ENCODE results near the gene PRKCA.

Gene PRKCA

DNA sequence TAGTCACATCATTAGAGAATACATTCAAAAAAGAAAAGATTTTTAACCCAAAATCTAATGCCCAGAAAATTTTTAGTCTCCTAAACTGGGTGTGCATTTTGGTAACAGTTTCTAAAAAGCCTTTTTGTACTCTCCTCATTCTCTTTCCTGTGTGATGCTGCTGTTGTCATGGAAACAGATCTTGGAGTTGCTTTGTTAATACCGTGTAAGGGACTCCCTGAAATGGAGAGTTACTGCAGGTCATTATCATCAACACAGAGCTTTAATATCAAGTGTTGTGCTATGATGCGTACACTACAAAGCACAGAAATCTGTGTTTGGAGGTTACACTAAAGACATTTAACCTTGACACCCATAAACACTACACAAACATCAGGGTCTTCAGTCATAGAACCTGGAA is 216.3 kb downstream of the PRKCA start:
- peak; percentile 19 for DNase-seq (ENCODE audit: low spot score)

DNA sequence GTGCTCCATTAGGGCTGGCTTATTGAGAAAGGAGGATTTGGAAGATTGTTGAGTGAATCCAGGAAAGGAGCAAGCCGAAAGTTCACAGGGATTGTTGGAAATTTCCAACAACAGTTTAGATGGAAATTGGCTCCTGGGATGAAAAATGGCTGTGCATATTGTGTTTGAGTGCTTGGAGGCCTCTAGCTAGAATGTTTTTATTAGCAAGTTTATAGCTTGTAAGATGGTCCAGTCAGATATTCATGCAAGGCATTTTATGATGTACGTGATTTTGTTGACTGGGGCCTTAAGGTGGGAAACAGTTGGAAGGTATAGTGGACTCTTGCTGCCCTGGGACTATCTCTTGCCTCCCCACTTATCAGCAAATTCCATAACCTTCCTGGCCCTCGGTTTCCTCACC is 216.7 kb downstream of the PRKCA start:
- no peak for DNase-seq (ENCODE audit: low spot score)

DNA sequence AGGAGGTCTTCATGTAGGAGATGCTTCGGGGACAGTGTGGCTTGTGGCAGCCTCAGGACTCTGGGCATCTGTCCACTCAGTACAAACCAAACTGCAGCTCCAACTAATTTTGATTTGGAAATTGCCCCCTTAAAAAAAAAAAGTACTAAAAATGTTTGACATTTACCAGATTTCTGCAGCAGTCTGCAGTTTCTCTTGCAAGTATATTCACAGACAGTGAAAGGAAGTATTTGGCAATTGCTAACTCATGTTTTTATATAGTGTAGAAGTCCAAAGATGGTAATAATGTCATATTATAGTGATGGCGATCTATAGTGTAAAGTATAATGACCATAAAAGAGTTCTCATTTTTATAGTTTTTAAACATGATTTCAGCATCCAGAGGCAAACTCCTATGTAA is 218.6 kb downstream of the PRKCA start:
- no peak for DNase-seq (ENCODE audit: low spot score)

- no peak for DNase-seq (ENCODE audit: low spot score)
Observed at GRCh38 chr17:66522591-66523272, 220.3 kb downstream of the PRKCA start.

GRCh38 chr17:66523378-66524200 is 221.2 kb downstream of the PRKCA start:
- DNase-seq (ENCODE audit: low spot score): no peak

GRCh38 chr17:66524877-66525276 is 222.5 kb downstream of the PRKCA start:
- DNase-seq (ENCODE audit: low spot score): no peak

DNA sequence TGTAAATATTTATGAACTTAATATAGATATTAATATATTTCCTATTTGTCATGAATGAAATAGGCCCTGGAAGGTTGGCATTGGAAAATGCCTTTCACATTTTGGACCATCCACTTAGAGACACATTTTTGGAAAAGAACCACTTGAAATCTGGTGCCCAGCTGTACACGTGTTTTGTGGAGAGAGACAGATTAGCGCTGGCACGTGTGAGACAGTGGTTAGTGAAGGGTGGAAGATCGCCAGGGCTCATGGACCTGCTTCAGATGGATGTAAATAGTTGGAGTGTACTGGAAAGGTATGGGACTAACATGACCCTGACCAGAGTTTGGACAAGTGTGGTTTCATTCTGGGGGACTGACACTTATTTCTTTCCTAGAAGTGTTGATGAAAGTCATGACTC is 222.9 kb downstream of the PRKCA start:
- no peak for DNase-seq (ENCODE audit: low spot score)

DNA sequence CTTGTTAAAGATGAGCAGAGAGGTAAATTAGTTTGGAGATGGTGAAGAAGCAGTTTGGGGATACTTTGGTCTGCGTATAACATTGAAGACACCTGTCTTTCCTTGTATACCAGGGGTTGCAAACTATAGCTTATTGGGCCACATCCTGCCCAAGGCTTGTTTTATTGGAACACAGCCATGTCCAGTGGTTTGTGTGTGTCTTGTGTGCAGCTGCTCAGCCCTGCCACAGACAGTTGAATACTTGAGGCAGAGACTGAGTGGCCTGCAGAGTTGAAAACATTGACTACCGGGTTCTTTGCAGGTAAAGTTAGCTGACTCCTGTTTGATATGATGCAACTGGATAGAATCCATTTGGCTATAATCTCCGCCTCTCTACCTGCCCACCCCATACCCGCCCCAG is 224.4 kb downstream of the PRKCA start:
- no peak for DNase-seq (ENCODE audit: low spot score)

DNA sequence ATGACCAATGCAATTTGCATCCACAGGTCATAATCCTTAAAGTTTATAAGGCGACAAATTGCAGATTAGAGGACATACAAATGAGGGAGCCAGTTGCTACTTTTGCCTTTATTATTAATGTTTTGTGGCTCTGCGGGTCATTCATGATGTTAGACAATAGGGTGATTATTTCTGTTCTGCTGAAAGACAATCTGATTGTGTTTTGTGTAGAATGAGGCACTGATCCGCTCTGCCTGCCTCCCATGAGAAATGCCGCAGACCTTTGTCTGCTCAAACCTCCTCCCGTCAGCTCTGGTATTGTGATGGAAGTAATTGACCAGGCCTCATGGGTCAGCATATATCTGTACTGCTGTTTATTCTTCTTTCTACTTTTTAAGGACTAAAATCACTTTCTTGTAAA is 224.9 kb downstream of the PRKCA start:
- DNase-seq (ENCODE audit: low spot score): no peak

GRCh38 chr17:66531851-66532295 is 229.5 kb downstream of the PRKCA start:
- no peak for DNase-seq (ENCODE audit: low spot score)

DNA sequence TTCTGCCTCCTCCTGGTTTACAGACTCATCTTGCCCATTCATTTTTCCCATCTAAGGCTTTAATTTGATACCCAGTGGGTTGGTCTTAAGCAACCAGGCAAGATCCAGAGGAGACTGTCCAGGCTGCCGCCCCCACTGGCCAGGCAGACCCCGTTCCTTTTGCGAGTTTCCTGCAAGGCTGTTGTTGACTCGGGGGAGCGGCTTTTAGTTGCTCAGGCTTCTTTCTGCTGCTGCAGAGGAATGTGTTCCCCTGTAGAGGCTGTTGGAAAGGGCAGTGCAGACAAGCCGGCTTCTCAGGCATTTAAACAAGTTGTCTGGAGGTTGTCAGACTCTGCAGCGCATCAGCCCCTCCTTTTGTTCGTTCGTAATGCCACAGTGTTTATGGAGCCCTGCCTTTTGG is 231.2 kb downstream of the PRKCA start:
- no peak for DNase-seq (ENCODE audit: low spot score)

GRCh38 chr17:66533986-66534385 is 231.6 kb downstream of the PRKCA start:
- no peak for DNase-seq (ENCODE audit: low spot score)

GRCh38 chr17:66535611-66536010 is 233.2 kb downstream of the PRKCA start:
- no peak for DNase-seq (ENCODE audit: low spot score)

DNA sequence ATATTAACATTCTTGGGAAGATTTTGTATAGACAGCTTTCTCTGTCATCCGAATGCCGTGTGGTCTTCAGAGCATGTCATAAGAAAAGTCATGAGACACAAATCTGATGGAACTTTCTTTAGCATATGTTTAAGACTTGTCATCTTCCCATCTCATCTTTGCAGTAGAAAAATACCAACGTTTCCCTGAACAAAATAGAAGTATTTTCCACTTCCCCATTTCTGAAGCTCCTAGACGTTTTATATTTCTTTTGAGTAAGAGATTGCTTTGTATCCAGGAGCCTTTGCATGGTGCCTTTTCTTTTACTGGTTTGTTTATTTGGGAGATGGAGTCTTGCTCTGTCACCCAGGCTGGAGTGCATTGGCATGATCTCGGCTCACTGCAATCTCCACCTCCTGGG is 235.1 kb downstream of the PRKCA start:
- DNase-seq (ENCODE audit: low spot score): no peak

- no peak for DNase-seq (ENCODE audit: low spot score)
Observed at GRCh38 chr17:66538776-66539175, 236.4 kb downstream of the PRKCA start.

GRCh38 chr17:66540131-66540781 is 237.8 kb downstream of the PRKCA start:
- no peak for DNase-seq (ENCODE audit: low spot score)

GRCh38 chr17:66541461-66542128 is 239.2 kb downstream of the PRKCA start:
- DNase-seq (ENCODE audit: low spot score): no peak

- DNase-seq (ENCODE audit: low spot score): peak; percentile 16
Observed at GRCh38 chr17:66542129-66542966, 239.9 kb downstream of the PRKCA start.

DNA sequence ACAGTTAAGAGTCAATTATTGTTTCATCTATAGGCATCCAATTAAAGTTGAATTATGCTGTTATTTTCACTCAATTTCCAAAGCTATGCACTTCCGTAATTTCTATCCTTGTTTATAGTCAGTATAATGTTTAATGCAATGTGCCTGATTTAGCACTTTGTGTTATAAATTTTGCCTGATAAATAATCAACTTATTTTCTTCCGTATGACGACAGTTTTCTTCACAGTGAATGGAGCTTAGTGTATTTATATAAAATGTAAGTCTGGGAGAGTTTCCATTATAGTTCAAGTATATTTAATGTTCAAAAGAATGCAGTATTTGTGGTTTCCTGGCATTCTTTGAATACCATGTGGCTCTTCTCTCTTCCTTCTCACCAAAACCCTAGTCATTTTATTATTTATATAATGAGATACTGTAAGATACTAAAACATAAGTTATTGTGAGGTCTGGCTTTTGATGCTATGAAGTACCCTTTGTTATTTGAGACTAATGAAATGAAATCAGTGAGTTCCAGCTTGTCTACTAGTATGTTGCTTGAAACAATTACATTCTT is 240.6 kb downstream of the PRKCA start:
- no peak for DNase-seq (ENCODE audit: low spot score)

DNA sequence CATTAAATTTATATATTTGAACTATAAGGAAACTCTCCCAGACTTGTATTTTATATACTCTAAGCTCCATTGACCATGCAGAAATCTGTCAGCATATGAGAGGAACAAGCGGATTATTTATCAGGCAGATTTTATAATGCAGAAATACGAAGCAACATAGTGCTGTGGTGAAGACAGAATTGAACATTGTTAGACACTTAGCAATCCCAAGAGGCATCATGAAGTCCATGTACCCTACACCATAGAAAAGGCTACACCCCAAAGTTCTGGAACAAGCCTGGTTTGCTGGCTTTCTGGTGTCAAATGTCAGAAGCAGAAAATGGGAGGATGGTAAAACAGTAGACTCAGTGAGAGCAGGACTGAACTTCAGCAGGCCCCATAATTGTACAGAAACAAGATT is 241.1 kb downstream of the PRKCA start:
- no peak for DNase-seq (ENCODE audit: low spot score)

GRCh38 chr17:66545918-66546317 is 243.5 kb downstream of the PRKCA start:
- no peak for DNase-seq (ENCODE audit: low spot score)
